GM12878 (cell line): ENCODE measurements around the gene PDE7B.

Source experiments
- GABPA ChIP-seq: IDR thresholded peaks from 2 replicates; pipeline ENCODE4 v1.6.1; 2014; ENCODE audit warnings: antibody characterized with exemption, low read depth, mild to moderate bottlenecking, inconsistent platforms
- JUND ChIP-seq: IDR thresholded peaks from 2 replicates; pipeline ENCODE4 v1.6.1; 2012; ENCODE audit warnings: low read depth, mild to moderate bottlenecking, low read length, improper control_type of control experiment, moderate library complexity
- SP1 ChIP-seq: IDR thresholded peaks from one replicate; pipeline ENCODE4 v1.6.1; 2011; ENCODE audit warnings: low read depth, low read length
- TCF12 ChIP-seq: IDR thresholded peaks from 2 replicates; pipeline ENCODE4 v1.6.1; 2011; ENCODE audit warnings: low read depth, mild to moderate bottlenecking, low read length
- TF ChIP-seq, protein P1 (sequence below), 3 experiments: IDR thresholded peaks in 2 of 3; conservative IDR thresholded peaks in 1 of 3; 2 replicates each; pipeline ENCODE4 v1.5.1; 2011; ENCODE audit warnings: low read depth in 3 of 3, low read length in 3 of 3, mild to moderate bottlenecking in 3 of 3, control low read depth in 2 of 3, moderate library complexity in 2 of 3, inconsistent platforms in 1 of 3, mixed read lengths in 1 of 3; ENCODE audit not compliant: control insufficient read depth in 2 of 3, insufficient read depth in 1 of 3; ENCODE audit errors: extremely low read depth in 1 of 3
- TF ChIP-seq, protein P2 (sequence below): fragments of 450-650 bp; IDR thresholded peaks from 2 replicates; pipeline ENCODE4 v1.6.1; 2017; ENCODE audit warnings: mild to moderate bottlenecking, low read depth, inconsistent platforms; ENCODE audit not compliant: poor library complexity, severe bottlenecking
- TF ChIP-seq, protein P3 (sequence below): fragments of 450-650 bp; IDR thresholded peaks from 2 replicates; pipeline ENCODE4 v1.6.1; 2017; ENCODE audit warnings: mild to moderate bottlenecking, moderate library complexity

DNA sequence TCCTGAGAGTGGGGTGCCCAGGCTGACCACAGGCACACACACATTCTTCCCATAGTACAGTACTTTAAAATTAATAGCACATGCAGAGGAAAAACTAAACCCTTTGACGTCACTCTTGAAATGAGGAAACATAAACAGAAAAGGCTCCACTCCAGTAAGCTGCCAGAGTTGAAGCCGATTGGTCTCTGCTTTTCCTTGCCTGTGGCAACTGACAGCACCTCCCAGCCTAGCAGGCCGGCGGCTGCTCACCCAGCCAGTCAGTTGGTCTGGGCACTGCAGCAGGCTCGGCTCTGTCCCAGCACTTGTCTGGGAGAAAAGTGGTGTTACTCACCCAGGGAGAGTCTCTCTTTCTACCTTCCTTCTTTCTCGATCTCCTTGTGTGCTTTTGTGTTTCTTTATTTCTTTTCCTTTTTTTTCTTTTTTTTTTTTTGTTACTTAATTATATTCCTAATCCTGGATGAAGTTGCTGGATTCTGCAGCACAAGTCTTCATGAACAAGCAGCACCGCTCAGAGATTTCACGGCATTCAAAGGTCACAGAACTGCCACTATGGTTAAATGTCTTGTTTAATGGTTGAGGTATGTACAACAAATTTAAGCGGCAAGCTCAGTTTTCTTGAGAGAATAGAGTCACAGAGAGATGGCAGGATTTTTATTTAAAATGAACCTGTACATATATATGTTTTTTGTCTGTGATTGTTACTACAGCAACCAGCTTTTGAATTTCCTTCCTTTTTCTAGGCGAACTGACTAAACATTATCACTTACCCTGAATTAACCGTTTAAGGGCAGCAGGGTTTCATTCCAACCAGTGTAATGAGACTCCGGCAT lies at the start of gene PDE7B:
- TF ChIP-seq, protein P1, sequence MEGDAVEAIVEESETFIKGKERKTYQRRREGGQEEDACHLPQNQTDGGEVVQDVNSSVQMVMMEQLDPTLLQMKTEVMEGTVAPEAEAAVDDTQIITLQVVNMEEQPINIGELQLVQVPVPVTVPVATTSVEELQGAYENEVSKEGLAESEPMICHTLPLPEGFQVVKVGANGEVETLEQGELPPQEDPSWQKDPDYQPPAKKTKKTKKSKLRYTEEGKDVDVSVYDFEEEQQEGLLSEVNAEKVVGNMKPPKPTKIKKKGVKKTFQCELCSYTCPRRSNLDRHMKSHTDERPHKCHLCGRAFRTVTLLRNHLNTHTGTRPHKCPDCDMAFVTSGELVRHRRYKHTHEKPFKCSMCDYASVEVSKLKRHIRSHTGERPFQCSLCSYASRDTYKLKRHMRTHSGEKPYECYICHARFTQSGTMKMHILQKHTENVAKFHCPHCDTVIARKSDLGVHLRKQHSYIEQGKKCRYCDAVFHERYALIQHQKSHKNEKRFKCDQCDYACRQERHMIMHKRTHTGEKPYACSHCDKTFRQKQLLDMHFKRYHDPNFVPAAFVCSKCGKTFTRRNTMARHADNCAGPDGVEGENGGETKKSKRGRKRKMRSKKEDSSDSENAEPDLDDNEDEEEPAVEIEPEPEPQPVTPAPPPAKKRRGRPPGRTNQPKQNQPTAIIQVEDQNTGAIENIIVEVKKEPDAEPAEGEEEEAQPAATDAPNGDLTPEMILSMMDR (IDR thresholded peaks at IDR 0.05 in 2 of 3, conservative IDR thresholded peaks at IDR 0.05 in 1 of 3; ENCODE audit: control insufficient read depth in 2 of 3, extremely low read depth in 1 of 3, insufficient read depth in 1 of 3, low read depth in 3 of 3, low read length in 3 of 3): no peak
- no peak for TF ChIP-seq SP1
- TF ChIP-seq TCF12: no peak
- no peak for TF ChIP-seq JUND
- TF ChIP-seq, protein P2, sequence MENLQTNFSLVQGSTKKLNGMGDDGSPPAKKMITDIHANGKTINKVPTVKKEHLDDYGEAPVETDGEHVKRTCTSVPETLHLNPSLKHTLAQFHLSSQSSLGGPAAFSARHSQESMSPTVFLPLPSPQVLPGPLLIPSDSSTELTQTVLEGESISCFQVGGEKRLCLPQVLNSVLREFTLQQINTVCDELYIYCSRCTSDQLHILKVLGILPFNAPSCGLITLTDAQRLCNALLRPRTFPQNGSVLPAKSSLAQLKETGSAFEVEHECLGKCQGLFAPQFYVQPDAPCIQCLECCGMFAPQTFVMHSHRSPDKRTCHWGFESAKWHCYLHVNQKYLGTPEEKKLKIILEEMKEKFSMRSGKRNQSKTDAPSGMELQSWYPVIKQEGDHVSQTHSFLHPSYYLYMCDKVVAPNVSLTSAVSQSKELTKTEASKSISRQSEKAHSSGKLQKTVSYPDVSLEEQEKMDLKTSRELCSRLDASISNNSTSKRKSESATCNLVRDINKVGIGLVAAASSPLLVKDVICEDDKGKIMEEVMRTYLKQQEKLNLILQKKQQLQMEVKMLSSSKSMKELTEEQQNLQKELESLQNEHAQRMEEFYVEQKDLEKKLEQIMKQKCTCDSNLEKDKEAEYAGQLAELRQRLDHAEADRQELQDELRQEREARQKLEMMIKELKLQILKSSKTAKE: no peak
- TF ChIP-seq, protein P3, sequence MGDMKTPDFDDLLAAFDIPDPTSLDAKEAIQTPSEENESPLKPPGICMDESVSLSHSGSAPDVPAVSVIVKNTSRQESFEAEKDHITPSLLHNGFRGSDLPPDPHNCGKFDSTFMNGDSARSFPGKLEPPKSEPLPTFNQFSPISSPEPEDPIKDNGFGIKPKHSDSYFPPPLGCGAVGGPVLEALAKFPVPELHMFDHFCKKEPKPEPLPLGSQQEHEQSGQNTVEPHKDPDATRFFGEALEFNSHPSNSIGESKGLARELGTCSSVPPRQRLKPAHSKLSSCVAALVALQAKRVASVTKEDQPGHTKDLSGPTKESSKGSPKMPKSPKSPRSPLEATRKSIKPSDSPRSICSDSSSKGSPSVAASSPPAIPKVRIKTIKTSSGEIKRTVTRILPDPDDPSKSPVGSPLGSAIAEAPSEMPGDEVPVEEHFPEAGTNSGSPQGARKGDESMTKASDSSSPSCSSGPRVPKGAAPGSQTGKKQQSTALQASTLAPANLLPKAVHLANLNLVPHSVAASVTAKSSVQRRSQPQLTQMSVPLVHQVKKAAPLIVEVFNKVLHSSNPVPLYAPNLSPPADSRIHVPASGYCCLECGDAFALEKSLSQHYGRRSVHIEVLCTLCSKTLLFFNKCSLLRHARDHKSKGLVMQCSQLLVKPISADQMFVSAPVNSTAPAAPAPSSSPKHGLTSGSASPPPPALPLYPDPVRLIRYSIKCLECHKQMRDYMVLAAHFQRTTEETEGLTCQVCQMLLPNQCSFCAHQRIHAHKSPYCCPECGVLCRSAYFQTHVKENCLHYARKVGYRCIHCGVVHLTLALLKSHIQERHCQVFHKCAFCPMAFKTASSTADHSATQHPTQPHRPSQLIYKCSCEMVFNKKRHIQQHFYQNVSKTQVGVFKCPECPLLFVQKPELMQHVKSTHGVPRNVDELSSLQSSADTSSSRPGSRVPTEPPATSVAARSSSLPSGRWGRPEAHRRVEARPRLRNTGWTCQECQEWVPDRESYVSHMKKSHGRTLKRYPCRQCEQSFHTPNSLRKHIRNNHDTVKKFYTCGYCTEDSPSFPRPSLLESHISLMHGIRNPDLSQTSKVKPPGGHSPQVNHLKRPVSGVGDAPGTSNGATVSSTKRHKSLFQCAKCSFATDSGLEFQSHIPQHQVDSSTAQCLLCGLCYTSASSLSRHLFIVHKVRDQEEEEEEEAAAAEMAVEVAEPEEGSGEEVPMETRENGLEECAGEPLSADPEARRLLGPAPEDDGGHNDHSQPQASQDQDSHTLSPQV: no peak
- no peak for TF ChIP-seq GABPA
